ENCODE results near the gene GRK3. TPM values are rescaled to one million over a fixed set of nuclear protein-coding genes. Genes with fewer than 3 reads are reported as not detected.

The GRK3 gene
- total RNA-seq, 1 donor from 2014 or later, result 66.7 TPM

DNA sequence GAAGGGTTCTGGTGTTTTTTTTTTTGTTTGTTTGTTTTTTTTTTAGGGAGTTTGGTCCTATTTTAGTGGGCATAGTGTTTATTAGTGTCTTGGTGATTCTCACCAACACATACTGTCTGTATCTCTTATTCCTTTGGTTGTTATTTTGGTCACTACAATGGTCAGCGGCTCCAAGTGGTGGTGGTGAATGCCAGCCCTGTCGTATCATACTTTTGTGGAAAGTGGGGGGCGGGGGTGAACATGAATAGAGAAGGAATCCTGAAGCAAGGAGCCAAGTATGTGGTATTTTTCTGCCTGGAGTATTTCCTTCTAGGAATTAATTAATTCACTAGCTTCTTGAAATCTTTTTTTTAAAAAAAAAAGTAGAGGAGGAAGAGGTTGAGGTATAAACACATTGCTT lies 79.6 kb downstream of the GRK3 start:
- TF ChIP-seq, protein P1, sequence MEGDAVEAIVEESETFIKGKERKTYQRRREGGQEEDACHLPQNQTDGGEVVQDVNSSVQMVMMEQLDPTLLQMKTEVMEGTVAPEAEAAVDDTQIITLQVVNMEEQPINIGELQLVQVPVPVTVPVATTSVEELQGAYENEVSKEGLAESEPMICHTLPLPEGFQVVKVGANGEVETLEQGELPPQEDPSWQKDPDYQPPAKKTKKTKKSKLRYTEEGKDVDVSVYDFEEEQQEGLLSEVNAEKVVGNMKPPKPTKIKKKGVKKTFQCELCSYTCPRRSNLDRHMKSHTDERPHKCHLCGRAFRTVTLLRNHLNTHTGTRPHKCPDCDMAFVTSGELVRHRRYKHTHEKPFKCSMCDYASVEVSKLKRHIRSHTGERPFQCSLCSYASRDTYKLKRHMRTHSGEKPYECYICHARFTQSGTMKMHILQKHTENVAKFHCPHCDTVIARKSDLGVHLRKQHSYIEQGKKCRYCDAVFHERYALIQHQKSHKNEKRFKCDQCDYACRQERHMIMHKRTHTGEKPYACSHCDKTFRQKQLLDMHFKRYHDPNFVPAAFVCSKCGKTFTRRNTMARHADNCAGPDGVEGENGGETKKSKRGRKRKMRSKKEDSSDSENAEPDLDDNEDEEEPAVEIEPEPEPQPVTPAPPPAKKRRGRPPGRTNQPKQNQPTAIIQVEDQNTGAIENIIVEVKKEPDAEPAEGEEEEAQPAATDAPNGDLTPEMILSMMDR (IDR thresholded peaks at IDR 0.05), result no peak
- CTCF ChIA-PET, result no interaction called here
- POLR2A ChIA-PET, result interaction anchor here (1.0 to 2.4 kb wide), 3 partner anchors 30 to 100 kb away, joined by 3 to 6 read pairs (median 5); no protein-coding TSS in a partner anchor
- Mint-ChIP-seq H3K36me3 (ENCODE audit: low read depth) (peaks cover 56% of the 10 kb centered on the region), H3K9me3 (no peaks in the 10 kb centered on the region), H3K27ac (peak overlapping the region; percentile 81), H3K4me3 (peak overlapping the region; percentile 21), H3K27me3 (no peaks in the 10 kb centered on the region), H3K4me1 (peaks cover 63% of the 10 kb centered on the region)
- no peak for DNase-seq
- intact Hi-C loops (cut with micrococcal nuclease), result loop anchor here (5.0 kb wide), 1 partner anchor 77 kb away; no protein-coding TSS in a partner anchor
- no peak for ATAC-seq (ENCODE audit: low read depth)

DNA sequence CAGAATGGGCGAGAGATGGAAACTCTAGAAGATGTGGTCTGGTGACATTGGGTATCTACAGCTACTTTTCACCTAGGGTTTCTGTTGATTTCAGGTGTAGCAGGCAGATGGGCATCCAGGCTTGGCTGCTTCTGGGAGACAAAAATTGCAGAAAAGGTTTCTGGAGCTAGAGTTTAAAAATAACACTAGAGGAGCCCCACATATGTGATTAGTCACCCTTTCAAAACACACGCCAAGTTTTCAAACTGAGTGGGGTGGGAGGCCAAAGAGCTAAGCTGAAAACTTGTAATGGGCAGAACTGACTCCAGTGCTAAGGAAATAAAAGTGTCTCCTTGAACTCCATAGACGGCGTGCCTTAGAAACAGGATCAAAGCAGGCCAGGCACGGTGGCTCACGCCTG lies 80.8 kb downstream of the GRK3 start:
- intact Hi-C loops (cut with micrococcal nuclease), result no loop called here
- ATAC-seq (ENCODE audit: low read depth), result no peak
- CTCF ChIA-PET, result no interaction called here
- Mint-ChIP-seq H3K9me3 (no peaks in the 10 kb centered on the region), H3K27ac (peak overlapping the region; percentile 70), H3K36me3 (ENCODE audit: low read depth) (peaks cover 52% of the 10 kb centered on the region), H3K4me1 (peaks cover 72% of the 10 kb centered on the region), H3K4me3 (no peak overlapping the region), H3K27me3 (no peaks in the 10 kb centered on the region)
- DNase-seq, result no peak
- TF ChIP-seq, protein P1 (IDR thresholded peaks at IDR 0.05), result no peak
- POLR2A ChIA-PET, result interaction anchor here (0.5 to 2.4 kb wide), 5 partner anchors 9 to 101 kb away, joined by 3 to 6 read pairs (median 4); no protein-coding TSS in a partner anchor

DNA sequence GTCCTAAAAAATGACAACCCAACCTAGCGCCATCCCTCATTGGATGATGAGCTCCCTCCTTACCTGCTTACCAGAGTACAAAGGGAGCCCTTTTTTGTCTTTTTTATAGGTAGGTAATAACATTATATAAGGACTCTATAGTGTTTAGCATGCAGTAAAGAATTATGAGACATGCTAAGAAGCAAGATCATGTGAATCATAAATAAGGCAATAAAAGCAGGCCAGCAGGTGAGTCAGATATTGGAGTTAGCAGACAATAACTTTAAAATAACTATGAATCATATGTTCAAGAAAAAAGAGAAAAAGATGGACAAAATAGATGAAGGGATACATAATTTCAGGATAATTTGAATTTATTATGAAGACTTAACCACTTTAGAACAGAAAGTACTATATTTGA lies 81.5 kb downstream of the GRK3 start:
- DNase-seq (no peak), ATAC-seq (ENCODE audit: low read depth) (no peak)
- peak overlapping the region; percentile 1 for H3K27ac Mint-ChIP-seq
- ChIA-PET CTCF (no interaction called here), POLR2A (interaction anchor here (0.7 to 2.1 kb wide), 2 partner anchors 41 to 102 kb away, joined by 4 to 6 read pairs; no protein-coding TSS in a partner anchor)
- peaks cover 79% of the 10 kb centered on the region for H3K4me1 Mint-ChIP-seq
- intact Hi-C loops (cut with micrococcal nuclease), result no loop called here
- TF ChIP-seq, protein P1 (IDR thresholded peaks at IDR 0.05), result no peak
- no peaks in the 10 kb centered on the region for H3K27me3 Mint-ChIP-seq
- H3K9me3 Mint-ChIP-seq, result no peaks in the 10 kb centered on the region
- peaks cover 52% of the 10 kb centered on the region for H3K36me3 Mint-ChIP-seq (ENCODE audit: low read depth)
- H3K4me3 Mint-ChIP-seq, result no peak overlapping the region

DNA sequence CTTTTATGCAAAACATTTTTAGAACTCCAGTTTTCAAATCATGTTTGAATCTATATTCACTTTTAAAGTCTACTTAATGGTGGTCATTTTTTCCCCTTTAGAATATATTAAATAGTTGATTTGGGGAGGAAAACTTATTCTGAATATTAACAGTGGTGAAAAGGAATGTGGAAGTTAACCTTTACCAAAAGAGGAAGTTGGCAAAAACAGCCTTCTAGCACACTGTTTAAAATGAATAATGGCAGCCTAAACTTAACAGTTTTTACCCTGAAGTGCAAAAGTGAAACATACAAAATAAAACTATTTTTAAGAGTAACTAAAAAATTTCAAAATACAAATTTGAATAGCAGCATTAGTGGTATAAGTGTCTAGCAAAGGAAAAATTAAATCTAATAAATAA lies 86.4 kb downstream of the GRK3 start:
- ChIA-PET POLR2A (no interaction called here), CTCF (no interaction called here)
- Mint-ChIP-seq H3K4me1 (peaks cover 76% of the 10 kb centered on the region), H3K4me3 (peak overlapping the region; percentile 64), H3K9me3 (no peaks in the 10 kb centered on the region), H3K27ac (peak overlapping the region; percentile 88), H3K36me3 (ENCODE audit: low read depth) (peaks cover 36% of the 10 kb centered on the region), H3K27me3 (no peaks in the 10 kb centered on the region)
- TF ChIP-seq, protein P1 (IDR thresholded peaks at IDR 0.05), result no peak
- intact Hi-C loops (cut with micrococcal nuclease), result loop anchor here (1.0 kb wide), 1 partner anchor 88 kb away; no protein-coding TSS in a partner anchor
- ATAC-seq (ENCODE audit: low read depth) (peak; percentile 85), DNase-seq (no peak)

DNA sequence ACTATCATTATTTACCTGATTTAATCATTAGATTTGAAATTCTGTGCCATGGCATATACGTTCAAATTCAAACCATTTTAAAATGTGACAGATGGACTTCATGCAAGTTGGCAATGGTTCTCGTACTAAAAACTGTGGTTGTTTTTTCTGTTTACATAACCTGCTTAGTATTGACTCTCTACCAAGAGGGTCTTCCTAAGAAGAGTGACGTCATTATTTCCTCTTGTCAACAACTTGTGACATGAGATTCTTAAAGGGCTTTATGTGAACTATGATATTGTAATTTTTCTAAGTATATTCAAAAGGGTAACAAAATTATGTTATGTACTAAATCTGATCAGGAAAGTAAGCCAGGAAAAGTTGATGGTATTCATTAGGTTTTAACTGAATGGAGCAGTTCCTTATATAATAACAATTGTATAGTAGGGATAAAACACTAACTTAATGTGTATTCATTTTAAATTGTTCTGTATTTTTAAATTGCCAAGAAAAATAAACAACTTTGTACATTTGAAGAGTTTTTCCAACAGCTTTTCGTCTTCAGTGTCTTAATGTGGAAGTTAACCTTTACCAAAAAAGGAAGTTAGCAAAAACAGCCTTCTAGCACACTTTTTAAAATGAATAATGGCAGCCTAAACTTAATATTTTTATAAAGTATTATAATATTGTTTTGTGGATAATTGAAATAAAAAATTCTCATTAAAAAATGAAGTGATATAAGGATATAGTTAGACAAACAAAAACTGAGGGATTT lies 87.0 kb downstream of the GRK3 start:
- H3K27ac Mint-ChIP-seq, result peak overlapping the region; percentile 88
- CTCF ChIA-PET, result no interaction called here

More for the DNA sequence above, 87.0 kb downstream of the GRK3 start:
- Mint-ChIP-seq H3K4me3 (peak overlapping the region; percentile 44), H3K9me3 (no peaks in the 10 kb centered on the region), H3K36me3 (ENCODE audit: low read depth) (peaks cover 31% of the 10 kb centered on the region), H3K27me3 (no peaks in the 10 kb centered on the region), H3K4me1 (peaks cover 74% of the 10 kb centered on the region)
- TF ChIP-seq, protein P1 (IDR thresholded peaks at IDR 0.05), result no peak
- DNase-seq, result no peak
- peak; percentile 31 for ATAC-seq (ENCODE audit: low read depth)
- POLR2A ChIA-PET, result interaction anchor here (1.2 to 2.3 kb wide), 2 partner anchors 88 to 90 kb away, joined by 3 to 9 read pairs; no protein-coding TSS in a partner anchor
- intact Hi-C loops (cut with micrococcal nuclease), result loop anchor here (1.0 kb wide), 1 partner anchor 88 kb away; no protein-coding TSS in a partner anchor
